HUDEP-2 (cell line): ENCODE data around the gene AMBRA1.
"Not testable (repeated sequence)": the region's sequence is repeated elsewhere in the genome, so short reads cannot be mapped to it uniquely, and the experiment has no call there.

Experiments
- DNase-seq, 76 experiments: peaks; one replicate each; lab custom pipeline; 2025; ENCODE audit not compliant: unreplicated experiment in 76 of 76; lab: John Stamatoyannopoulos, UW

The AMBRA1 gene

DNA sequence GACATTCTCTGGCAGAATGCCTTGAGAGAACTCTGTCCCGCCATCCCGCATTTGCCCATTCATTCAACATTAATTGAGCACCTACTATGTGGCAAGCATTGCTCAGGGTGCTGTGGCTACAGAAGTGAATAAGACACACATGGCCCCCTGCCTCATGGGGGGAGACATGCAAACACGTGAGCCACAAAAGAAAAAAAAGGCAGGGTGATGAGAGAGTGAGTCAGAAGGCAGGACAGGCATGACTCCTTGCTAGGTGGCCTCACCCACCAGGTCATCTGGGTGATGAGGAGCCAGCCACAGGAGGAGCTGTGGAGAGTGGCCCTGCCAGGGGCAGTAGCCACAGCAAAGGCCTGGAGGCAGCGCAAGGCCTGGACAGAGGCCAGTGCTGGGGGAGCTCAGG lies 207.1 kb downstream of the AMBRA1 start:
- no peak for DNase-seq

GRCh38 chr11:46386005-46386578 lies 207.7 kb downstream of the AMBRA1 start:
- no peak for DNase-seq

DNA sequence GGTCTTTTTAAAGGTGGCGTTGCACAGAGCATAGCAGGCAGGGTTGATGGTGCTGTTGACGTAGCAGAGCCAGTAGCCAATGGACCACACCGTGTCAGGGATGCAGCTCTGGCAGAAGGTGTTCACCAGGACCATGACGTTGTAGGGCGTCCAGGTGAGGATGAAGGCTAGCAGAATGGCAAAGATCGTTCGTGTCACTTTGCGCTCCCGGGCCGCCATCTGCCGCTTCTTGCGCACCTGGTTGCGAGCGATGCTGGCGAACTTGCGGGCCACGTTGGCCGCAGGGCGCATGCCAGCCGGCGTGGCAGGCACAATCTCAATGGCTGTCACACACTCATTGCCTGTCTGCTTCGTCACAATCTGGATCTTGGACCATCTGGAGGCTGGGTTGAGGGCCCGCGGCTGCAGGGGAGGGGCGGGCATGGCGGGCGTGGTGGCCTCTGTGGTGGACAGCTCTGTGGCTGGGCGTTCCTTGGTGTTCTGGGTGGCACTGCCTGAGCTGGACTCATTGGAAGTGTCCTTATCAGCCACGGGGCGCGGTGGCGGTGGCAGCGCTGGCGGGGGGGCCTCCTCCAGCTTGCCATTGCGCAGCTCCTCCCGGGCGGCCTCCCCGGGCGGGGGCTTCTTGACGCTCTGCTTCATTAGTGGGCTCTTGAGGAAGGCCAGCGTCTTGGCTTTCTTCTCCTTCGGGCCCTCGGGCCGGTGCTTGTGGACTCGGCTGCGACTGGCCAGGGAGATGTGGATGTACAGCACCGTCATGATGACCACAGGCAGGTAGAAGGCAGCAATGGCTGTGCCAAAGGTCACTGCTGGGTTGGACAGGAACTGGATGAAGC lies 208.4 kb downstream of the AMBRA1 start:
- DNase-seq = no peak

DNA sequence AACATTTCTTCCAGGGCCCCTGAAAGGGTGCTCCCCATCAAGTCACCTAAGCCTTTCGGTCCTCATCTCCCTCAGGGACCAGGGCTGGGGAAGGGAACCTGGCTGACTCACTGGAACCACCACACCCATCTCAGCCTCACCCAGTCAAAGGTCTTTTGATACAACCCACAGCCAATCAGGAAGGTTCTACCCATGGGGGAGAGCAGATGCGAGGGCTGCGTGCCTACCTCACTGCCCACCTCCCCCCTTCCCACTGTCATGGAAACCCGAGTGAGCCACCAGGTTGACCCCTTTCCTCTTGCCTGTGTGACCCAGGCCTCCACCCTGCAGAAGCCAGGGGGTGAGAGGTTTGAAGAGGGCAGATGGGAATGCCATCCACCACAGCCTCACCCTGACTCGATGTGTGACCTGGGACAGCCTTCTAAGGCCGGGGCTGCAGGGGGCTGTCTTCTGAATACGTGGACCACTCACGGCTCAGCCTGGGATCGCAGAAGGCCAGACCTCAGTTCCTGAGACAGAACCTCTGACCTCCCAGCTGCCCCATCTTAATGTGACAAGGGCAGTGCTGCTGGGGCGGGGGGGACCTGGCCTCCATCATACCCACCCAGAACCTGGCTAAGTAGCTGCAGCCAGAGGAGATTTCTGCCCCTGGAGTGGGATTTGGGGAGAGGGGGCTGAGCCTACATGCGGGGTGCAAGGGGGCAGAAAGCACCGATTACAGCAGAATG lies 209.7 kb downstream of the AMBRA1 start:
- peak in 2 of 76 experiments; percentile 15 to 22 for DNase-seq

DNA sequence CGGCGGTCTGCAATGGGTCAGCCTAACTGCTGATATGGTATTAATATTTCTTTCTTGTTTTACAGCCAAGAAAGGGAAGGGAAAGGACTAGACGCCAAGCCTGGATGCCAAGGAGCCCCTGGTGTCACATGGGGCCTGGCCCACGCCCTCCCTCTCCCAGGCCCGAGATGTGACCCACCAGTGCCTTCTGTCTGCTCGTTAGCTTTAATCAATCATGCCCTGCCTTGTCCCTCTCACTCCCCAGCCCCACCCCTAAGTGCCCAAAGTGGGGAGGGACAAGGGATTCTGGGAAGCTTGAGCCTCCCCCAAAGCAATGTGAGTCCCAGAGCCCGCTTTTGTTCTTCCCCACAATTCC lies 210.4 kb downstream of the AMBRA1 start:
- no peak for DNase-seq

DNA sequence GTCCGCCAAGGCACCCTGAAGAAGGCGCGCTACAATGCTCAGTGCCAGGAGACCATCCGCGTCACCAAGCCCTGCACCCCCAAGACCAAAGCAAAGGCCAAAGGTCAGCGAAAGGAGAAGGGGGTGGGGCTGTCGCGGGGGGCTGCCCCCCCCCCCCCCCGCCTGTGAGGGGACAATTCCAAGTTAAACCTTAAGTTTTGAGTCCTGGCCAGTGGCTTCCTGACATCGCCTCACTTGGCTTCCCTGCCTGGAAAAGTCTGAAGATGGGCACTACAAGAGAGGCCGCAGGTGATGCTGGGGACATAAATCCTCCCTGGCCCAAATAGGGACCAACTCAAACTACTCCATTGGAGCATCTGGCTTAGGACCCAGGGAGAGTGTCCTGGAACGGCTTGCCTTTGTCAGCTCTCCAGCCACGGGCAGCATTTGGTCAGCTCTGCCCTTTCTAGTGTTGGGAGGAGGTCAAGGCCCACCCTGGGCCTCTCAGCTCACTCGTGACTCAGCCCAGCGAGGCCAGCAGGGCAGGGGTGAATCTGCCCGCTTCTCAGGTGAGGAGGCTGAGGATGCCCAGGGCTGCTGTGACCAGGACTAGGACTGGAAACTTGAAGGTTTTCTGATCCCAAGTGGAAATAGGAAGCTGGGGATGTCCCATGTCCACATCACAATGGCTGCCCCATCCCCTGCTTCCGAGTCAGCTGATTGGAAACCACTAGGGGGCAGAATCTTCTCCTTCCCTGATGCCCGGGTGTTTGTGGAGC lies 211.0 kb downstream of the AMBRA1 start:
- DNase-seq = peak in 7 of 76 experiments; percentile 12 to 52 (median 24)

DNA sequence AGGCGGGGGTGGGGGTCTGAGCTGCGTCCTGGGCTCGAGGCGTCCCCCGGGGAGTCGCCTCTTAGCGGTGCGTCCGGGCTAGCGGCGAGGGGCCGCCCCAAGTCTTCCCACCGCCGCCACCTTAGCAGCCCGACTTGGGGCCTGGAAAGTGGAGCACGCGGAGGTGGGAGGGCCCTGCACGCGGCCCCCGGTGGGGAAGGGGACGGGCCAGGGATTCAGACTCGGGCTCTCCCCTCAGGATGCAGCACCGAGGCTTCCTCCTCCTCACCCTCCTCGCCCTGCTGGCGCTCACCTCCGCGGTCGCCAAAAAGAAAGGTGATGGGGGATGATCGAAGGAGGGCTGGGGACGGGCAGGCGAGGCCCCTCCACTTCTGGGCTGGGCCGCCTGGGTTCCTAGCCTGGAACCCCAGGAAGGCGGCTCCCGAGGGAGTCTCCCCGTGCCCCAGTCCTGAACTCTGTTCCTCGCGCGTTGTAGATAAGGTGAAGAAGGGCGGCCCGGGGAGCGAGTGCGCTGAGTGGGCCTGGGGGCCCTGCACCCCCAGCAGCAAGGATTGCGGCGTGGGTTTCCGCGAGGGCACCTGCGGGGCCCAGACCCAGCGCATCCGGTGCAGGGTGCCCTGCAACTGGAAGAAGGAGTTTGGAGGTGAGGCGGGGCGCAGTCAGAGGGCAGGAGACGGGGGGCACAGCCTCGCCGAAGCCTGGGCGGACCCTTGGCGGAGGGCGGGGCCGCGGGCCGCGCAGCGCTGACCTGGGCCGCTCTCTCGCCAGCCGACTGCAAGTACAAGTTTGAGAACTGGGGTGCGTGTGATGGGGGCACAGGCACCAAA lies 211.8 kb downstream of the AMBRA1 start:
- DNase-seq = no peak

DNA sequence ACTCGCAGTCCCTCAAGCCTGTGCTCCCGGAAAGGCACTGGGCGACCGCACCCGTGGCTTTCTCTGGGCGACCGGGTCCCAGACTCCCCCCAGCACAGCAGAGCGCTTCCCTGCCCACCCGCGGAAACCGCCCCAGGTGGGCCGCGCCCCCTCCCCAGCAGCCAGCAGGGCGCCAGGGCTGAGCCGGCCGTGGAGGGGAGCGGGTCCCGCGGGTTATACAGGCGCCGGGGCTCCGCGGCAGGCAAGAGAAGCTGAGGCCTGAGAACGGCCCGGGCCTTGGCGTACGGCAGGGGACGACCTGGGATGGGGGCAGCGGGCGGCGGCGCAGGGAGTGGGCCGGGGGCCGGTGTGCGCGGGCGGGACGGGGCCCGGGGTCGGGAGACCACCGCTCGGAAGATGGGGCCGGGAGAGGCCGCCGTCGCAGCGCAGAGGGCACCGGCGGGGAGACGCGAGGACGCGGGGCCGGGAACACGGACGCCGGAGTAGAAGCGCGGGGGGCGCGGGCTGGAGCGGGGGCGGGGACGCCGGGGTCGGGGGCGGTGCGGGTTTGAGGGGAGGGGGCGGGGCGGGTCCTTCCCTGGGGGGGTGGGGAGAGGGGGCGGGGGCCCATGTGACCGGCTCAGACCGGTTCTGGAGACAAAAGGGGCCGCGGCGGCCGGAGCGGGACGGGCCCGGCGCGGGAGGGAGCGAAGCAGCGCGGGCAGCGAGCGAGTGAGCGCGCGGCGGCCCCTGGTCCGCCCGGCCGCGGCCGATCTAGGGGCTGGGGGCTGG lies 212.6 kb downstream of the AMBRA1 start, which contains the start of gene MDK:
Gene MDK, plus strand, starts transcription at position 622 of the 771 bp plus-strand sequence. CDS start 389 bp downstream, outside the sequence.
- no peak for DNase-seq

DNA sequence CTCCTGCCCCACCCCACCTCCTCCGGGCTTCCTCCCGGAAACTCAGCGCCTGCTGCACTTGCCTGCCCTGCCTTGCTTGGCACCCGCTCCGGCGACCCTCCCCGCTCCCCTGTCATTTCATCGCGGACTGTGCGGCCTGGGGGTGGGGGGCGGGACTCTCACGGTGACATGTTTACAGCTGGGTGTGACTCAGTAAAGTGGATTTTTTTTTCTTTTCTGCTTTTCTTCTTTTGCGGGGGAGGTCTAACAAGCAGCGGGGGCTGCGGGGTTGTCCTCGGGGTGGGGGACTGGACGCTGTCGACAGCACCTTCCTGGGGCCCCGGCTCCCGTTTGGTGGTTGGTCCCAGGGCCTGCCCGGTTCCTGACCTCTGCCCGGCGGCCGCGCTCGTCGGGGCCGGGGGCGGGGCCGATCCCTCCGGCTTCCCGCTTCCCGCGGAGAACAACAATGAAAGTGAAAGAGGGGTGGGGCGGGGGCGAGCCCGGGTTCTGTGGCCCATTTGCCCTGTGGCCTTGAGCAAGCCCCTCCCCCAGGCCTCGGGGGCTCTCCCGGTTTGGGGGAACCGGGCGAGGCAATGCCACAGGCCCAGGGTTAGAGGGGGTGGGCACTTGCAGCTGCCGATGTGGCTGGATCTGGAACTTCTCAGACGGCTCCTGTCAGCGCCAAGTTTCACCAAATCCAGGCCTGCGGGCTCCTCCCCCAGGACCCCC lies 213.3 kb downstream of the AMBRA1 start:
- DNase-seq = peak in 1 of 76 experiments; percentile 48

GRCh38 chr11:46379482-46380293 lies 214.1 kb downstream of the AMBRA1 start:
- not testable (repeated sequence) for DNase-seq

DNA sequence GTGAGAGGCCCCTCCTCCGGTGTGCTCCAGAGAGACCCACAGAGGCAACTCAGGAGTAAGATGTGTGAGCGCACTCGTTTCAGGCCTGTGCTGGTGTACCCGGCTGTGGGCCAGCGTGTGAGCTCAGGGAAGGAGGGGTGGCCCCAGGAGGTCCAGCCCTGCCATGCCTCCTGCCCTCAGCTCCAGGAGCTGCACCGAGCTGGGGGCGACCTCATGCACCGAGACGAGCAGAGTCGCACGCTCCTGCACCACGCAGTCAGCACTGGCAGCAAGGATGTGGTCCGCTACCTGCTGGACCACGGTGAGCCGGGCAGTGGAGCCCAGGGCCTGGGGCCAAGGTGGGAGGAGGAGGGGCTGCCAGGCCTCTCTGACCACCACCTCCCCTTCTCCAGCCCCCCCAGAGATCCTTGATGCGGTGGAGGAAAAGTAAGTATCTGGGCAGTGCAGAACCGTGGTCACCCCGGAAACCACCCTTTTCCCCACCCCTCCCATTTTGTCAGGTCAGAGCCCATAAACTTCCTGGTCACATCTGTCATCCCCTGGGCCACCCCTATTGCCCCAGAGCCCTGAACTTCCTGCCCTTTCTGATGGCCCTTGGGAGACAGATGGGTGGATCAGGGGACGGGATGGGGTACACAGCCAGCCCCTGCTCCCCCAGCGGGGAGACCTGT lies 214.9 kb downstream of the AMBRA1 start:
- no peak for DNase-seq

- no peak for DNase-seq
These were observed 215.5 kb downstream of the AMBRA1 start for GRCh38 chr11:46378296-46378695.

- no peak for DNase-seq
These were observed 216.0 kb downstream of the AMBRA1 start for GRCh38 chr11:46377831-46378230.

GRCh38 chr11:46377290-46377689 lies 216.5 kb downstream of the AMBRA1 start:
- DNase-seq = no peak

- DNase-seq = no peak
These were observed 217.4 kb downstream of the AMBRA1 start for GRCh38 chr11:46376258-46377050.

GRCh38 chr11:46375392-46376101 lies 218.3 kb downstream of the AMBRA1 start:
- DNase-seq = no peak
